ENCODE measurements around the gene ZFAND3.

DNA sequence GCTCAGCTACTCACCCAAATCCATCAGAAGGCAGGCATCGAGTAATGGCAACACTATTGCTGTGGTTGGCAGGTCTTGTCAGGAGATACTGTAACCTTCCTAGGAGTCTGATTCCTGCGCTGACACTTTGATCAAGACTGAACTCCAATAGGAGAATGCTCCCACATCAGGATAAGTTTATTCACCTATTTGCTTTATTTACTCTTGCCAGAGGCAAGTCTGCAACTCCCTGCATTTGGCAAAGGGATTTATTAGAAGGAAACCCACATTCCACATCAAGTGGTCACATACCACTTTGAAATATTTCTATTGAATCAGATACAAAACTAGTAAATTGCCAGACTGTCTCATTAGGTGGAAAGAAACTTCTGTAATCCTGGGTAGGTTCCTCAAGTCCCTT, 43.5 kb downstream of the ZFAND3 start:
- TF ChIP-seq, protein P1, sequence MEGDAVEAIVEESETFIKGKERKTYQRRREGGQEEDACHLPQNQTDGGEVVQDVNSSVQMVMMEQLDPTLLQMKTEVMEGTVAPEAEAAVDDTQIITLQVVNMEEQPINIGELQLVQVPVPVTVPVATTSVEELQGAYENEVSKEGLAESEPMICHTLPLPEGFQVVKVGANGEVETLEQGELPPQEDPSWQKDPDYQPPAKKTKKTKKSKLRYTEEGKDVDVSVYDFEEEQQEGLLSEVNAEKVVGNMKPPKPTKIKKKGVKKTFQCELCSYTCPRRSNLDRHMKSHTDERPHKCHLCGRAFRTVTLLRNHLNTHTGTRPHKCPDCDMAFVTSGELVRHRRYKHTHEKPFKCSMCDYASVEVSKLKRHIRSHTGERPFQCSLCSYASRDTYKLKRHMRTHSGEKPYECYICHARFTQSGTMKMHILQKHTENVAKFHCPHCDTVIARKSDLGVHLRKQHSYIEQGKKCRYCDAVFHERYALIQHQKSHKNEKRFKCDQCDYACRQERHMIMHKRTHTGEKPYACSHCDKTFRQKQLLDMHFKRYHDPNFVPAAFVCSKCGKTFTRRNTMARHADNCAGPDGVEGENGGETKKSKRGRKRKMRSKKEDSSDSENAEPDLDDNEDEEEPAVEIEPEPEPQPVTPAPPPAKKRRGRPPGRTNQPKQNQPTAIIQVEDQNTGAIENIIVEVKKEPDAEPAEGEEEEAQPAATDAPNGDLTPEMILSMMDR (IDR thresholded peaks at IDR 0.05; ENCODE audit: low read length), result no peak
- TF ChIP-seq EZH2 (IDR thresholded peaks at IDR 0.05; ENCODE audit: borderline replicate concordance, low read length), result no peak

All from OCI-LY1 (cell line).